ENCODE data around the gene TMEM163.
"Not testable (repeated sequence)": the region's sequence is repeated elsewhere in the genome, so short reads cannot be mapped to it uniquely, and the experiment has no call there.

Gene TMEM163

GRCh38 chr2:134493797-134494196, 225.0 kb downstream of the TMEM163 start:
- no peak for DNase-seq (ENCODE audit: low read depth in 1 of 2, low spot score in 1 of 2)

DNA sequence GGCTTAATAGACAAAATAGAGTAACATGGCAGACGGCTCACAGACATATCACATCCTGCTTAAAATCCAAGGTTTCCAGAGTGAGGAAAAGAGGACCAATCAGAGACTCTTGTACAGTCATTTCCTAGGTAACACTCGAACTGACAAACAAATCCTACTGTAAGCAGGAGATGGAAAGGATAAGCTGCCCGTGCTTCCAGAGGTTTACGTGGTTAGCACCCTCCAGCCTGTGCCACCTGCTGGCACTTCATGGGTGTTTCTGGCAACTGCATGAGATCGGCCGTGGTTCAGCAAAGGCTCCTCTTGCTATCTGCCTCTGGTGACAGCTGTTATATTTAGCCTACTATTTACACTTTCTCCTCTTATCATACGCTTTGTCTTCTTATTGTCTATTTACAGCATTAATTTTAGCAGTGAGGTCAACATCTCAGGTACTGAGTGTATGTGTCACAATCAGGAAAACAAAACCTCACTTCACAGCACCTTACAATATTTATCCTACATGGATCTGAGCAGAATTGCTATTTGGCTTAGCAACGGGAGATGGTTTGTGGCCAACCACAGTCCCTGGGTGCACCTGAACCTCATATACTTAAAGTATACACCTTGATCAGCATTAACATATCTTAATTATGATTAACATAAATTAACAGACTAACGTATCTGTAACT, 226.9 kb downstream of the TMEM163 start:
- no peak for DNase-seq (ENCODE audit: low read depth in 1 of 2, low spot score in 1 of 2)

DNA sequence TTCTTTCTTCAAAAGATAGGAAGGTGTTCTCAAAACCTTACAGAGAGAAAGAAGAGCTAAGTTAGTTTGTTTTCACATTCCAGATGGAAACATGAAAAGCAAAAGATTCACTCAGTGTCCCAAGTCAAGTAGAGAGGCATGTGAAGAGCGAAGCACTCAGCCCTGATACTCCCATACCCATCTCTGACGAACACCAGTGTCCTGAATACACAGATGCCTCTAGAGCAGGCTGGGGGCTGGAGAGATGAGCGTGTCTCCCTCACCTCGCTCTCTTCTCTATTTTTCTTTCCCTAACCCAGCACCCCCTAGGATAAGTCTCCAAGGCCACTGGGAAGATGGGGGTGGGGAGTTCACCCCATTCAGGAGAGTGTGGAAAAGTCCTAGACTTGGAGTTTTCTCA, 227.8 kb downstream of the TMEM163 start:
- DNase-seq (ENCODE audit: low read depth in 1 of 2, low spot score in 1 of 2): no peak

GRCh38 chr2:134490559-134490958, 228.2 kb downstream of the TMEM163 start:
- DNase-seq (ENCODE audit: low read depth in 1 of 2, low spot score in 1 of 2): no peak

GRCh38 chr2:134489732-134490384, 228.9 kb downstream of the TMEM163 start:
- DNase-seq (ENCODE audit: low read depth in 1 of 2, low spot score in 1 of 2): no peak

- DNase-seq (ENCODE audit: low read depth in 1 of 2, low spot score in 1 of 2): no peak
Measured at GRCh38 chr2:134482766-134483340, 235.9 kb downstream of the TMEM163 start.

GRCh38 chr2:134482131-134482723, 236.6 kb downstream of the TMEM163 start:
- no peak for DNase-seq (ENCODE audit: low read depth in 1 of 2, low spot score in 1 of 2)

DNA sequence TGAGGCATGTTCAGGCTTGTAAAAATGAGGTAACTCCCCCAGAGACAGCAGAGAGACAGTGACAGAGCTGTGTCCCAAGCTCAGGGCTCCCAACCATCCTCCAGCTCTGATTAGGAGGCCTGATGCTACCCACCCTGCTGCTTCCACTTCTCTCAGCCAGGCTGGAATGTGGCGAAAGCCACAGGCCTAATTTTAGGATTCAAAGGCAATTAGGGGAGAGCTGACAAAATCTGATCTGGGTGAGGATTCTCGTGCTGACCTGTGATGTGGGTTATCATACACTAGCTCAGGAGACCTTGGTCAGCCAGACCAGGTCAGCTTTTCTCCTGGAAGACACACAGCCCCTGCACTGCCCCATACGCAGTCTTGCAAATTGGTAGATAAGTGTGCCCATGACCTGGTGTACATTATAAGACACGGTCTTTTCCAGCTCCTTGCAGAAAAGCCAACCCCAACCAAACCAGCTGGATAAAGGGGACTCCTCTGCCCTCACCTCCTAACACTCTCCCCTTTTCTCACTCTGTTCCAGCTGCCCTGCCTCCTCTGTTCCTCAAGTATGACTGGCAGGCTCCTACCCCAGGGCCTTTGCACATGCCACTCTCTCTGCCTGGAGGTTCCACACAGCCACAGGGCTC, 239.0 kb downstream of the TMEM163 start:
- DNase-seq (ENCODE audit: low read depth in 1 of 2, low spot score in 1 of 2): no peak

GRCh38 chr2:134476982-134477381, 241.8 kb downstream of the TMEM163 start:
- not testable (repeated sequence) for DNase-seq (ENCODE audit: low read depth in 1 of 2, low spot score in 1 of 2)

- no peak for DNase-seq (ENCODE audit: low read depth in 1 of 2, low spot score in 1 of 2)
Measured at GRCh38 chr2:134470561-134471168, 248.1 kb downstream of the TMEM163 start.

DNA sequence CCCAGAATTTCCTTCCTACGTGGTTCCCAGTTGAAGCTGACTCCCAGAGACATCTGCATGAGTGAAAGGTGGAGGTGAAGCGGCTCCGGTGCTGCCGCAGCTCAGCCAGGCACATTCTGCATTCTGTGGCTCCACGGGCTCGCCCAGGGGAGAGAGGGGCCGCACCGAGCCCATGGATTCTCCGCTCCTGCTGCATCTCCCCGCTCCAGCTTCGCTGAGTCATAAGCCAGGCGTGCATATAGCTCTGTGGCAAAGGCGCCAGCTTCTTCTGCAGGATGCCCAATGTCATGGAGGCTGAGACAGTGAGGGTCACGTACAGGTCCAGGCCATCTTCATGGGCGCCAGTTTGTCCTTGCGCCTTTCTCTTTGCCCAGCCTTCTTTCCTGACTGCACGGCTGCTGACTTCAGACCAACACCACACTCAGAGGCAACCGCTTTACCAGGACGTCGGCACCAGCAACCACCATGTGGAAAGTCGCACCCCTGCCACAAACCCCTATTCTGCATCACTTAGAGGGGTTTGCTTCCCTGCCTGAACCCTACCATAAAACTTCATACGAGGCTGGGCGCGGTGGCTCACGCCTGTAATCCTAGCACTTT, 249.2 kb downstream of the TMEM163 start:
- no peak for DNase-seq (ENCODE audit: low read depth in 1 of 2, low spot score in 1 of 2)

DNA sequence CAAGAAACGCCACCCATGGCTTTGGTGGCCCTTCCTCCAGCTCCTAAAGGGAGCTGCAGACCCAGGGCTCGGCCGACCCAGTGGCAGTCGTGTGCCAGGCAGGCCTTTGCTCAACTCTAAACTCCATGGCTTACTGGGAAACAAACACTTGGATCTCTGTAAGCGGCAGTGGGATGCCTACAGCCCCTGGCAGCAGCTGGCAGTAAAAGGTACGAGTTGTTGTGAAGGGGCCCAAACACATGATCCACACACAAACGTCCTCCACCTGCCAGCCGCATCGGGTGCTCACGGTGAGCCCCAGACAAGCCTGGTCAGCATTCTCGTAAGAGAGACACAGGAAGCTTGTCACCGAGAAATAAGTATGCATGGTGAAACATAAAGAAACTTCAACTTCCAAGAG, 250.0 kb downstream of the TMEM163 start:
- no peak for DNase-seq (ENCODE audit: low read depth in 1 of 2, low spot score in 1 of 2)

- DNase-seq (ENCODE audit: low read depth in 1 of 2, low spot score in 1 of 2): no peak
Measured at GRCh38 chr2:134468164-134468563, 250.6 kb downstream of the TMEM163 start.

- DNase-seq (ENCODE audit: low read depth in 1 of 2, low spot score in 1 of 2): no peak
Measured at GRCh38 chr2:134466141-134466540, 252.7 kb downstream of the TMEM163 start.

- DNase-seq (ENCODE audit: low read depth in 1 of 2, low spot score in 1 of 2): no peak
Measured at GRCh38 chr2:134465228-134466105, 253.3 kb downstream of the TMEM163 start.

DNA sequence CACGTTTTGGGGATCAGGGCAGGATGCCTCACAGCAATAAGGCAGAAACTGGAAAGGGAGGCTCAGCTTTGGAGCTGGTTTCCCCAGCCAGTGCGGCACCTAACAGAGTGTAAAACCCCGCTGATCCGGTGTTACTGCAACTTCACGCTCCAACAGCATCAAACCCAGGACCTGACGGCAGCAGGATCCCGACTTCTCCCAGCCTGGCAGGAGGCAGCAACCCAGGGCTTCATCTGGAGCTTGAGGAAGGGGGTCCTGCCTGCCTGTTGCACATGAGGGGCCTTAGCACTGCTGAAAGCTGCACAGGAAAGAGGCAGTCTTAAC, 255.1 kb downstream of the TMEM163 start:
- DNase-seq (ENCODE audit: low read depth in 1 of 2, low spot score in 1 of 2): no peak

GRCh38 chr2:134462791-134463698, 255.8 kb downstream of the TMEM163 start:
- no peak for DNase-seq (ENCODE audit: low read depth in 1 of 2, low spot score in 1 of 2)

DNA sequence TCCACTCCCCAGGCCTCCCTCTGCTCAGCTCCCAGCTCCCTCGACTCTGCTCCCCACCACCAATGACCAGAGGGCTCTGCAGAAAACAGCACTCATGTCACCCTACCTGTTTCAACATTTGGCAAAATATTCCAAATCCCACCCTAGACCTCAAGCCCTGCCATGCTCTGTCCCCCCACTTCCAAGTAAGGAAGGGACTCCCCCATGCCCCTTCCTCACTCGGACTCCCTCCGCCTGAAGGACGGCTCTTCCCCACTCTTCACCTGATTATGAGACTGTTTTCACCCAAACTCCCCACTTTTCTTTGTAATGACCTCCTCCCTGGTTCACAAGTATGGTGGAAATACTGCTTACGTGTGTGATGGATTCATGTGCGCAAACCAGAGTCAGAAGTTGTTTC, 256.5 kb downstream of the TMEM163 start:
- no peak for DNase-seq (ENCODE audit: low read depth in 1 of 2, low spot score in 1 of 2)

GRCh38 chr2:134461511-134461910, 257.3 kb downstream of the TMEM163 start:
- DNase-seq (ENCODE audit: low read depth in 1 of 2, low spot score in 1 of 2): no peak
